Parathyroid adenoma (tissue), 2 donors: ENCODE results near the gene ODF4.

Experiments used
- H2AFZ ChIP-seq: fragments of 300-600 bp; sonication (generic); one replicate; pipeline ENCODE4 v1.7.0; 2017; ENCODE audit warnings: antibody characterized with exemption, mild to moderate bottlenecking
- H3K27ac ChIP-seq: fragments of 300-600 bp; sonication (generic); one replicate; pipeline ENCODE4 v1.7.0; 2017
- H3K27me3 ChIP-seq: fragments of 300-600 bp; sonication (generic); one replicate; pipeline ENCODE4 v1.7.0; 2017; ENCODE audit warnings: low read length; ENCODE audit not compliant: control insufficient read depth, insufficient read depth
- H3K36me3 ChIP-seq: fragments of 300-600 bp; sonication (generic); one replicate; pipeline ENCODE4 v1.7.0; 2017; ENCODE audit warnings: low read length; ENCODE audit not compliant: control insufficient read depth, insufficient read depth
- H3K4me1 ChIP-seq: fragments of 300-600 bp; sonication (generic); one replicate; pipeline ENCODE4 v1.7.0; 2017; ENCODE audit warnings: control low read depth
- H3K4me2 ChIP-seq: fragments of 300-600 bp; sonication (generic); one replicate; pipeline ENCODE4 v1.7.0; 2017; ENCODE audit warnings: low read length
- H3K4me3 ChIP-seq: fragments of 300-600 bp; sonication (generic); one replicate; pipeline ENCODE4 v1.7.0; 2017; ENCODE audit warnings: low read depth, low read length
- H3K79me2 ChIP-seq: fragments of 300-600 bp; sonication (generic); one replicate; pipeline ENCODE4 v1.7.0; 2017; ENCODE audit warnings: control low read depth
- H3K9ac ChIP-seq: fragments of 300-600 bp; sonication (generic); one replicate; pipeline ENCODE4 v1.7.0; 2017; ENCODE audit warnings: mild to moderate bottlenecking
- H3K9me3 ChIP-seq: fragments of 300-600 bp; sonication (generic); one replicate; pipeline ENCODE4 v1.7.0; 2017; ENCODE audit warnings: low read length; ENCODE audit not compliant: control insufficient read depth
- TF ChIP-seq, protein P1 (sequence below): fragments of 300-600 bp; sonication (generic); IDR thresholded peaks from one replicate; pipeline ENCODE4 v1.7.0; 2017; ENCODE audit warnings: antibody characterized with exemption, mild to moderate bottlenecking
- donor health status: primary hyperparathyroidism.

The ODF4 gene

DNA sequence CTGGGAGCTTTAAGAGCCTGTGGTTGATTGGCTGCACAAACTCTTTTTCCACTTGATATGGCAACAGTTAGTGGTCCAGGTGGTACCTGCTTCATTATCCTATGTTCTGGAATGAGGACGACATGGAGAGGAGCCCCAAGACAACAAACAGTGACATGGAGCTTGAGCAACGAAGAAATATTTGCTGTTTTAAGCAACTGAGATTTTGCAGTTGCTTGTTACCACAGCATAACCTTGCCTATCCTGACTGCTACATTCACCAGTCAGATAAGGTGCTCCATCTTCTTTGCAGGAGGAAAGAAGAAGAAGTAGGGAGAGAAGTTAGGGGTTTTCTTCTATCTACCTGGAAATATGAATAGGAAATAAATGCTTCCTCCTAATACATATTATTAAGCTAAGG lies 7.5 kb upstream of the ODF4 start:
- Histone ChIP-seq H3K4me2 (no peak overlapping the region), H3K4me1 (no peaks in the 10 kb centered on the region), H3K9ac (no peak overlapping the region), H3K27ac (no peak overlapping the region), H3K4me3 (no peak overlapping the region), H3K27me3 (no peaks in the 10 kb centered on the region), H3K9me3 (no peaks in the 10 kb centered on the region), H3K36me3 (no peaks in the 10 kb centered on the region), H2AFZ (no peak overlapping the region), H3K79me2 (no peaks in the 10 kb centered on the region)
- TF ChIP-seq, protein P1, sequence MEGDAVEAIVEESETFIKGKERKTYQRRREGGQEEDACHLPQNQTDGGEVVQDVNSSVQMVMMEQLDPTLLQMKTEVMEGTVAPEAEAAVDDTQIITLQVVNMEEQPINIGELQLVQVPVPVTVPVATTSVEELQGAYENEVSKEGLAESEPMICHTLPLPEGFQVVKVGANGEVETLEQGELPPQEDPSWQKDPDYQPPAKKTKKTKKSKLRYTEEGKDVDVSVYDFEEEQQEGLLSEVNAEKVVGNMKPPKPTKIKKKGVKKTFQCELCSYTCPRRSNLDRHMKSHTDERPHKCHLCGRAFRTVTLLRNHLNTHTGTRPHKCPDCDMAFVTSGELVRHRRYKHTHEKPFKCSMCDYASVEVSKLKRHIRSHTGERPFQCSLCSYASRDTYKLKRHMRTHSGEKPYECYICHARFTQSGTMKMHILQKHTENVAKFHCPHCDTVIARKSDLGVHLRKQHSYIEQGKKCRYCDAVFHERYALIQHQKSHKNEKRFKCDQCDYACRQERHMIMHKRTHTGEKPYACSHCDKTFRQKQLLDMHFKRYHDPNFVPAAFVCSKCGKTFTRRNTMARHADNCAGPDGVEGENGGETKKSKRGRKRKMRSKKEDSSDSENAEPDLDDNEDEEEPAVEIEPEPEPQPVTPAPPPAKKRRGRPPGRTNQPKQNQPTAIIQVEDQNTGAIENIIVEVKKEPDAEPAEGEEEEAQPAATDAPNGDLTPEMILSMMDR = no peak

DNA sequence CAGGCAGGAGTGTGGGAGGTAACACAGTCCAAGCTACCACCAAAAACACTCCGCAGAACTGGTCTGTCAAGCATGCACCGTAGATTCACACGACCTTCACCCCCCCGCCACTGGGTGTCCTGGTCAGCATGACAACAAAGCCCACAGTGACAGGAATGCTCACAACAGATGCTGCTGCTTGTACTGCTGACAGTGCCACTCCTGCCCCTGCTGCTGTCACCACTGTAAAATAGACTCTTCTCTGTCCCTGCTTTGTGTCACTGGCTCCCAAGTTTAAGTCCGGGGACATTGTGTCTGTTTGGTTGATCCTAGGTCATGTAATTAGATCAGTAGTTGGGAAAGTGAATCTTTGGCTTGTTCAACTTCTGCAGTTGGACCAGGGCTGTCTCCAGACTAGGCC lies 7.0 kb upstream of the ODF4 start:
- TF ChIP-seq, protein P1 = no peak
- no peak overlapping the region for H3K4me3 ChIP-seq
- H3K4me2 ChIP-seq = peak overlapping the region; percentile 3
- no peaks in the 10 kb centered on the region for H3K79me2 ChIP-seq
- H3K9me3 ChIP-seq = no peaks in the 10 kb centered on the region
- H3K36me3 ChIP-seq = no peaks in the 10 kb centered on the region
- no peaks in the 10 kb centered on the region for H3K27me3 ChIP-seq
- no peak overlapping the region for H3K27ac ChIP-seq
- H2AFZ ChIP-seq = peak overlapping the region; percentile 43
- H3K4me1 ChIP-seq = no peaks in the 10 kb centered on the region
- no peak overlapping the region for H3K9ac ChIP-seq

DNA sequence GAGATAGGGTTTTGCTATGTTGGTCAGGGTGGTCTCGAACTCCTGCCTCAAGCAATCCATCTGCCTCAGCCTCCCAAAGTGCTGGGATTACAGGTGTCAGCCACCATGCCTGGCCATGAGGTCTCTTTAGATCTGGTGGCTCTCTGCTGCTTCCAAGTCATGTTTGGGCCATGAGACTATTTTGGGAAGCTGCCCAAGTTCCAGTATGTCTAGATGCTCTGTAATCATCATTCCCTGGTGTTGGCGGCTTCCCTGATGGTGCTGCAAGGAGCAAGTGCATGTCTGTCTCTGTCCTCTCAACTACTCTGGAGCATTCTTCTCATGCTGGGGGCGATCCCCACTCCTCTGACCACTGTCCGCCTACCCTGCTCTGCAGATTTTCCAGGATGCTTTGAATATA lies 6.4 kb upstream of the ODF4 start:
- Histone ChIP-seq H3K4me1 (no peaks in the 10 kb centered on the region), H3K27ac (no peak overlapping the region), H3K9ac (no peak overlapping the region), H3K79me2 (no peaks in the 10 kb centered on the region), H3K36me3 (no peaks in the 10 kb centered on the region), H3K27me3 (no peaks in the 10 kb centered on the region), H3K9me3 (no peaks in the 10 kb centered on the region), H3K4me3 (no peak overlapping the region), H3K4me2 (no peak overlapping the region), H2AFZ (no peak overlapping the region)
- TF ChIP-seq, protein P1 = no peak

DNA sequence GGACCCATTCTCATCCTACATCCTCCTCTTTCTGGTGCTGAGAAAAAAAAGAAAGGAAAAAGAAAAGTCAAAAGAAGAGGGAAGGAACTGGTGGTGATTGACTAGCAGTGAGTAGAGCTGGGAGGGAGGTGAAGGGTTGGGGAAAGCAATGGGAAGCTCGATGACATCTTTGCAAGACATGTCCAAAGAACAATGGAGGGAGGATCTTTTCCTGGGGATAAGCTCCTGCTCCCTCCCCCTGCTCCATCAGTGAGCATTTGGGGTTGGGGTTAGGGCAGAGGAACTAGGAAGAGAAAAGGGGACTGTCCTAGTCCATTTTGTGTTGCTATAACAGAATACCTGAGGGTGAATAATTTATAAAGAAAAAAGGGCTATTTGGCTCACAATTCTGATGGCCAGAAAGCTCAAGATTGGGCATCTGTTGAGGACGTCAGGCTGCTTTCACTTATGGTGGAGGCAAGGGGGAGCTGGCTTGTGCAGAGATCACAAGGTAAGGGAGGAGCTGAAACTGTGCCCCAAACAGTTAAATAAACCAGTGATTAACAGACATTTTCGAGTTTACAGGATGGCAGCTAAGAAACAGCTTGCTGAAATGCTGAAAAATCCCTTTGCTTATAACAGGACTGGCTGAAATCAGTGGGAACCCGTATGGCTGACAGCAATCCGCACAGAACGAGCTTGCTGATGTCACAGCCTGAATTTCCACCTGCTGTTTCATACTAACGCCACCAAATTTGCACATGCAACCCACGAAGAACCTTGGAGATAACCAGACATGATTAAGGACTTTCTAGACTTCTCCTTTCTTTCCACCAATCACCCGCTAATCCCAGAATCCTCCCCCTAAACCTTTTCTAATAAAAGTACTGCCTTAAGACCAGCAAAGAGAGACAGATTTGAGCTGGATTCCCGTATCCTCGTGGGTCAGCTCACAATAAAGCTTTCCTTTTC lies 1.6 kb upstream of the ODF4 start:
- no peaks in the 10 kb centered on the region for H3K4me1 ChIP-seq
- no peak overlapping the region for H3K4me2 ChIP-seq
- no peaks in the 10 kb centered on the region for H3K27me3 ChIP-seq
- no peaks in the 10 kb centered on the region for H3K9me3 ChIP-seq
- TF ChIP-seq, protein P1 = no peak
- H3K36me3 ChIP-seq = no peaks in the 10 kb centered on the region
- no peaks in the 10 kb centered on the region for H3K79me2 ChIP-seq
- no peak overlapping the region for H3K9ac ChIP-seq
- no peak overlapping the region for H3K4me3 ChIP-seq
- H2AFZ ChIP-seq = peak overlapping the region; percentile 20
- H3K27ac ChIP-seq = no peak overlapping the region

DNA sequence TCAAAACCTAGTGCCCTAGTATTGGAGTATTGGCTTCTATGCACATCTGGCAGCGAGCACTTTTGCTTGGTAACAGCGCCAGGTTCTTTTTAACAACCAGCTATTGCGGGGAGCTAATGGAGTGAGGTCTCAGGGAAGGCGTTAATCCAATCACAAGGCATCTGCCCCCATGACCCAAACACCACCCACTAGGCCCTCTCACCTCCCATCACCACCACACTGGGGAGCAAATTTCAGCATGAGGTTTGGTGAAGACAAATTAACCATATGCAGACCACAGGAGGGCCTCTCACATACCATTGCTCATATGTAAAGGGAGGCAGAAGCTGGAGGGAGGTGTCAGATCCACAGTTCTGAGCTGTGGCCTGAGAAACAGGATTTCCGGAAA lies 893 bp upstream of the ODF4 start:
- Histone ChIP-seq H3K4me1 (no peaks in the 10 kb centered on the region), H3K4me2 (no peak overlapping the region), H3K27me3 (no peaks in the 10 kb centered on the region), H3K9ac (no peak overlapping the region), H2AFZ (peak overlapping the region; percentile 20), H3K9me3 (no peaks in the 10 kb centered on the region), H3K79me2 (no peaks in the 10 kb centered on the region), H3K36me3 (no peaks in the 10 kb centered on the region), H3K4me3 (no peak overlapping the region), H3K27ac (no peak overlapping the region)
- TF ChIP-seq, protein P1 = no peak
